Endodermal cell (in vitro differentiated cells): ENCODE measurements around the gene NIN. TPM values are rescaled to one million over a fixed set of nuclear protein-coding genes. Genes with fewer than 3 reads are reported as not detected.

ENCODE experiments used
- DNase-seq: peaks from one replicate; pipeline ENCODE4 v3.0.0-alpha.2; 2017
- H3K27ac ChIP-seq: 2 replicates; pipeline ENCODE4 v1.5.1; 2013; ENCODE audit warnings: mild to moderate bottlenecking, low read depth, low read length, moderate library complexity
- H3K27me3 ChIP-seq: 2 replicates; pipeline ENCODE4 v1.6.1; 2013; ENCODE audit warnings: mild to moderate bottlenecking, low read length, moderate library complexity; ENCODE audit not compliant: insufficient read depth, control insufficient read depth, poor library complexity, severe bottlenecking
- H3K36me3 ChIP-seq: 2 replicates; pipeline ENCODE4 v1.7.0; 2013; ENCODE audit warnings: mild to moderate bottlenecking, low read length, moderate library complexity; ENCODE audit not compliant: control insufficient read depth, insufficient read depth
- H3K4me1 ChIP-seq: one replicate; pipeline ENCODE4 v1.7.0; 2013; ENCODE audit warnings: low read length; ENCODE audit not compliant: control insufficient read depth, insufficient read depth
- H3K4me3 ChIP-seq: 2 replicates; pipeline ENCODE4 v1.5.1; 2013; ENCODE audit warnings: mild to moderate bottlenecking, low read length, moderate library complexity
- H3K9ac ChIP-seq: 2 replicates; pipeline ENCODE4 v1.6.1; 2013; ENCODE audit warnings: mild to moderate bottlenecking, low read length, moderate library complexity; ENCODE audit not compliant: poor library complexity, severe bottlenecking; ENCODE audit errors: extremely low read depth
- H3K9me3 ChIP-seq: 2 replicates; pipeline ENCODE4 v1.6.1; 2013; ENCODE audit warnings: mild to moderate bottlenecking, low read length, moderate library complexity; ENCODE audit not compliant: control insufficient read depth
- H3K27ac Mint-ChIP-seq: 2 replicates; pipeline ENCODE4 v1.8.0; 2020; ENCODE audit warnings: mixed read lengths
- H3K27me3 Mint-ChIP-seq: 2 replicates; pipeline ENCODE4 v1.8.0; 2021; ENCODE audit warnings: mild to moderate bottlenecking, mixed read lengths; ENCODE audit not compliant: insufficient read depth
- H3K36me3 Mint-ChIP-seq: 2 replicates; pipeline ENCODE4 v1.8.0; 2020; ENCODE audit warnings: low read depth, mixed read lengths
- H3K4me1 Mint-ChIP-seq: 2 replicates; pipeline ENCODE4 v1.8.0; 2020; ENCODE audit warnings: mixed read lengths
- H3K4me3 Mint-ChIP-seq: 2 replicates; pipeline ENCODE4 v1.8.0; 2020; ENCODE audit warnings: mild to moderate bottlenecking, moderate library complexity, mixed read lengths
- H3K9me3 Mint-ChIP-seq: 2 replicates; pipeline ENCODE4 v1.8.0; 2020; ENCODE audit warnings: mild to moderate bottlenecking, mixed read lengths
- WGBS, 2 experiments: methylation state at CpG; one replicate each; pipeline versions ENCODE4 v1.1.5 to v1.1.7; 2013; ENCODE audit warnings: missing lambda C conversion rate in 2 of 2, mixed read lengths in 1 of 2; ENCODE audit not compliant: insufficient coverage in 1 of 2, insufficient read length in 1 of 2; 5-methylcytosine and 5-hydroxymethylcytosine counted together
- total RNA-seq, 2 donors: library from RNA; stranded (reverse); fragmentation: NEBNext Ultra II Directional in 1 of 2; extraction: Animal tissue kit (Norgen Biotek cat#: 25700) in 1 of 2; gene quantifications; 2 replicates in 1 of 2; 3 replicates in 1 of 2; pipeline ENCODE4 v1.2.1, GENCODE V29; 2021
- TF ChIP-seq, protein P1 (sequence below): fragments of 200-600 bp; sonication (generic); conservative IDR thresholded peaks from 2 replicates; pipeline ENCODE4 v1.5.0; 2021; ENCODE audit warnings: antibody characterized with exemption, mild to moderate bottlenecking

Gene NIN
- total RNA-seq, 2 donors from 2014 or later = 3.3 to 4.1 TPM

DNA sequence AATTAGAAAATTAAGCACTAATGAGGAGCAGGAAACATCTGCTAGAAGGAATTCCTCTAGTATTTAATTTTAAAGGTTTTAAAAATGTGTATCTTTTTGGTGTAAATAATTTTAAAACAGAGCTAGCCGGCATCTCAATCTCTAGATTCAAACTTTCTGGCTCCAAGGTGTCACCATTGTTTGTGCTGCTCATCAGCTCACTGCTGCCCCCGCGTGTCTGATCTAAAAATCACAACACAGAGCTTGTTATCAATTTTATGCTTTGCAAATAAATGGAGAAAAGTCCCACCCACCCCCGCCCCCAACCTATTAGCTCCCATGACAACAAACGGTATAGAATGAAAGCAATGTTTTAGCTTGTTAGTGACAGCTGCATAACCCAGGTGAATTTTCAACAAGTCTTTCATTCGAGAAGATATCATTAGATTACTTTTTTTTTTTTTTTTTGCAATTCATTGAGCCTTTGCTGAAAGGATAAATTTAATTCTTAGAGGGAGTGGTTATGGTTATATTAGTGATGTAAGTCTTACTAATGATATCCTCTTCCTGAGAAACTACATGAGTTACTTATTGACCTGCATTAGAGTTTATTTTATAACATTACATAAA is 29.6 kb upstream of the NIN start:
- DNase-seq = peak; percentile 96
- 0 to 19% methylated on average over 2 to 5 of the region's 6 CpGs for WGBS, 2 experiments
- H3K4me3 ChIP-seq = no peak overlapping the region
- H3K27ac Mint-ChIP-seq = peak overlapping the region; percentile 73
- H3K27me3 ChIP-seq = peaks cover 45% of the 10 kb centered on the region
- H3K9me3 ChIP-seq = no peaks in the 10 kb centered on the region
- H3K9ac ChIP-seq = no peak overlapping the region
- no peaks in the 10 kb centered on the region for H3K36me3 Mint-ChIP-seq
- peaks cover 38% of the 10 kb centered on the region for H3K27me3 Mint-ChIP-seq
- no peaks in the 10 kb centered on the region for H3K36me3 ChIP-seq
- H3K4me1 Mint-ChIP-seq = peaks cover 23% of the 10 kb centered on the region
- H3K4me3 Mint-ChIP-seq = peak overlapping the region; percentile 38
- TF ChIP-seq, protein P1, sequence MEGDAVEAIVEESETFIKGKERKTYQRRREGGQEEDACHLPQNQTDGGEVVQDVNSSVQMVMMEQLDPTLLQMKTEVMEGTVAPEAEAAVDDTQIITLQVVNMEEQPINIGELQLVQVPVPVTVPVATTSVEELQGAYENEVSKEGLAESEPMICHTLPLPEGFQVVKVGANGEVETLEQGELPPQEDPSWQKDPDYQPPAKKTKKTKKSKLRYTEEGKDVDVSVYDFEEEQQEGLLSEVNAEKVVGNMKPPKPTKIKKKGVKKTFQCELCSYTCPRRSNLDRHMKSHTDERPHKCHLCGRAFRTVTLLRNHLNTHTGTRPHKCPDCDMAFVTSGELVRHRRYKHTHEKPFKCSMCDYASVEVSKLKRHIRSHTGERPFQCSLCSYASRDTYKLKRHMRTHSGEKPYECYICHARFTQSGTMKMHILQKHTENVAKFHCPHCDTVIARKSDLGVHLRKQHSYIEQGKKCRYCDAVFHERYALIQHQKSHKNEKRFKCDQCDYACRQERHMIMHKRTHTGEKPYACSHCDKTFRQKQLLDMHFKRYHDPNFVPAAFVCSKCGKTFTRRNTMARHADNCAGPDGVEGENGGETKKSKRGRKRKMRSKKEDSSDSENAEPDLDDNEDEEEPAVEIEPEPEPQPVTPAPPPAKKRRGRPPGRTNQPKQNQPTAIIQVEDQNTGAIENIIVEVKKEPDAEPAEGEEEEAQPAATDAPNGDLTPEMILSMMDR = peak; percentile 86
- H3K9me3 Mint-ChIP-seq = no peaks in the 10 kb centered on the region
- H3K4me1 ChIP-seq = no peaks in the 10 kb centered on the region
- H3K27ac ChIP-seq = peak overlapping the region; percentile 78

GRCh38 chr14:50859296-50859624 is 28.3 kb upstream of the NIN start:
- no peaks in the 10 kb centered on the region for H3K9me3 ChIP-seq
- DNase-seq = no peak
- no peaks in the 10 kb centered on the region for H3K36me3 ChIP-seq
- no peak overlapping the region for H3K4me3 ChIP-seq
- H3K9ac ChIP-seq = no peak overlapping the region
- Mint-ChIP-seq H3K36me3 (no peaks in the 10 kb centered on the region), H3K4me1 (peaks cover 12% of the 10 kb centered on the region), H3K27me3 (peaks cover 41% of the 10 kb centered on the region), H3K9me3 (no peaks in the 10 kb centered on the region), H3K27ac (no peak overlapping the region), H3K4me3 (no peak overlapping the region)
- WGBS, 2 experiments = 89% methylated on average over 1 of the region's 1 CpG; no CpG with 5 or more reads in 1 of the 2 experiments
- no peaks in the 10 kb centered on the region for H3K4me1 ChIP-seq
- H3K27ac ChIP-seq = peak overlapping the region; percentile 78
- TF ChIP-seq, protein P1 = no peak
- H3K27me3 ChIP-seq = peaks cover 45% of the 10 kb centered on the region

- TF ChIP-seq, protein P1 = no peak
- no peak overlapping the region for H3K27ac ChIP-seq
- H3K9me3 ChIP-seq = no peaks in the 10 kb centered on the region
- 83% methylated on average over 4 to 5 of the region's 5 CpGs for WGBS, 2 experiments
- Mint-ChIP-seq H3K4me3 (no peak overlapping the region), H3K4me1 (peaks cover 7% of the 10 kb centered on the region), H3K9me3 (no peaks in the 10 kb centered on the region), H3K27ac (no peak overlapping the region), H3K36me3 (no peaks in the 10 kb centered on the region), H3K27me3 (peaks cover 50% of the 10 kb centered on the region)
- no peak for DNase-seq
- no peak overlapping the region for H3K4me3 ChIP-seq
- no peaks in the 10 kb centered on the region for H3K4me1 ChIP-seq
- peaks cover 29% of the 10 kb centered on the region for H3K27me3 ChIP-seq
- H3K9ac ChIP-seq = no peak overlapping the region
- no peaks in the 10 kb centered on the region for H3K36me3 ChIP-seq
Measured at GRCh38 chr14:50856660-50857059, 25.7 kb upstream of the NIN start.
